NCI-H526 treated with DMSO at 0.1 percent for 48 hours (cell line): ENCODE results near the gene NTNG2.
"Not testable (repeated sequence)": the region's sequence is repeated elsewhere in the genome, so short reads cannot be mapped to it uniquely, and the experiment has no call there.

ENCODE experiments used
- DNase-seq: peaks from one replicate; lab custom pipeline; 2025; lab: John Stamatoyannopoulos, UW

NTNG2 gene

DNA sequence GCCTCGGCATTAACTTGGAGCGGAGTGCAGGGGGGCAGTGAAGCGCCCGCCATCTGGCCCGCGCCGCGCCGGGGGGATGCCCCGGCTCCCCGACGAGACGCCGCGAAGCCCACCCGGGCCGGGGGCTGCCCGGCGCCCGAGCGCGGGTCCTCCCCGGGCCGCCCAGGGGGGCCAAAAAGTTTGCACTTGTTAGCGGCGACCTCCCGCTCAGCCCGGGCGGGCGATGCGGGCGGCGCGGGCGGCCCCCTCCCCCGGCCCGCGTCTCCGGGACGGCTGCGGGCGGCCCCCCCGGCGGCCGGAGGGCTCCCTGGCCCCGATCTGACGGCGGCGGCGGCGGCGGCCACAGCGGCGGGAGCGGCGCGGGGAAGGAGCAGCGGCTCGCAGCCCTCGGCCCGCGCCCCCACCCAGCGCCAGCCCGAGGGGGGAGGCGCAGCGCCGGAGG, at the start of gene NTNG2:
TSS of gene NTNG2 (plus strand) at position 316 of the 442 bp plus-strand sequence. CDS start 4,774 bp downstream, outside the sequence.
- no peak for DNase-seq

- no peak for DNase-seq
Observed at GRCh38 chr9:132114102-132114707, 47.7 kb upstream of the NTNG2 start.

DNA sequence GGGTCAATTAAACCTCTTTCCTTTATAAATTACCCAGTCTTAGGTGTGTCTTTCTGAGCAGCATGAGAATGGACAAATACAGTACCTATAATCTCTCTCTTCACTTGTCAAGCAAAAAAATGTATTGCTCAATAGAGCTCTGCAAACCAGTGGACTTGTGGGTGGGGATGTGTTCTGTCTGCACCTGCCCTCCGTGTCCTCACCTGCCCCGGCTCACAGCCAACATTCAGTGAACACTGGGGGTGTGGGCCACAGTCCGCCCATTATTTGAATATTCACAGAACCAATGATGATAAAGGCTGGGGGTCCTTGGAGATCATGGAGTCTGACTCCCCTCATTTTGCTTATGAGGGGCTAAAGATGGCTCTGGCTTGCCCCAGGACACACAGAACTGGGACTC, 45.3 kb upstream of the NTNG2 start:
- DNase-seq: no peak

DNA sequence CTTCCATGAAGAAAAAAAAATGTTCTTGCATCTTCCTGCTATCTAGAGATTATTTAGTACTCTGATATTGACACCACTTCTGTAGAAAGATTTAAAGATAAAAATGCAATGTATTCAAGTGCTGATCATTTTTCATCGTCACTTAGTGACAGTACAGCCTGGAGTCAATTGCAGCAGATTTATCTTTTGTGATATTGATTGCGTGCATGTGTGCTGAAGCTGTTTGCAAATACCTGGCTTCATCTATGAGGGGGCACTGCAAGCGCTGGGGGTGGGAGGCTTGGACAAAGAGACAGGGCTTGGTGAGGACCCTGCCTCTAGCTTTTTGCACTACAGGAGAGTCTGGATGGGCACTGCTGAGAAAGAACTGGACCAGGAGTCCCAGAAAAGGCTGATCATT, 44.2 kb upstream of the NTNG2 start:
- DNase-seq: no peak

DNA sequence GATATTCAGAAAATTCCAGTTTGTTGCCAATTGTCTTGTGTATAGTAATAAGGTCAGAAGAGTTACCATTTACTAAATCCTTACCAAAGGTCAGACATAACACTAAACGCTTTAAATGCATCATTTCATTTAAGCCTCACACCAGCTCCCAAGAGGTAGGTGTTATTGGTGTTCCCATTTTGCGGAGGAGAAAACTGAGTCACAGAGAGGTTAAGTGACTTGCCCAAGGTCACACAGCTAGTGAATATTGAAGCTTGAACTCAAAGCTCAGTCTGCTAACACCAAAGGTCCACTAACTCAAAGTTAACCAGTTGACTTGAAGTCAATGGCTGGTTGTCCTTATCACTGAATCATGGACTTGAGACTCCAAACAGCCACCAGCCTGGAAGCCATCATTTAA, 40.8 kb upstream of the NTNG2 start:
- no peak for DNase-seq

DNA sequence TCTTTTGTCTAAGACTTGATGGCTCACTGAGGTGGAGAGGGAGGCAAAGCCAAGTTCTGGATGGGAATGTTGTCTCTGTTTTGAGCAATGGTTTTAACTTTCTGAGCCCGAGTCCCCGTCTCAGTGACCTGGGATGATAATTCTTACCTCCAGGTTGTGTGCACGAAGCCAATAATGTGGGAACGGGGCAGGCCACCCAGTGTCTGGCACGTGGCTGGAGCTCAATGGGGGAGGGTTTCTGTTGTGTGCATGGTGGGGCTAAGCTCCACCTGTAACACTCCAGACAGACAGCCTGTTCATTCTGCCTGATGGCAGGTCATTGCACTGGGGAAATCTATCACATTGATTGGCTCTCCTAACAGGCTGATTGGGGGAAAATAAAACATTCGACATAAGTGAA, 37.1 kb upstream of the NTNG2 start:
- DNase-seq: no peak

DNA sequence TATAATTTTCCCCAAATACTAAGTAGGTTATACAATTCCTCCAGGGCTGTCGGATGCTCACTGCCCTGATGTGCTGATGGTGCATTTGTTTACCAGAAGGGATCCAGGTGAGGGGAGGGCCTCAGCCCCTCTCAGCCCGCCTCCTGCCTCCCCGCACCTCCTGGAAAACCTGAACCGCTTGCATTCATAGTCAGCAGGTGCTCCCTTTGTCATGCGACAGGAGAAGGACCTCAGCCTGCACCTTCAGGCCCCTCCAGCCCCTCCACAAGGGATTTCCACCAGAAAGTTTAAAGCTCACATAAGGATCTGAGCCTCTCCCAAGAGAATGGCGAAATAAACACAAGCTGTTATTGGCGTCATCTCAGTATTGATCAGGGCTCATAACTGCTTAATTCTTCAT, 36.5 kb upstream of the NTNG2 start:
- no peak for DNase-seq

DNA sequence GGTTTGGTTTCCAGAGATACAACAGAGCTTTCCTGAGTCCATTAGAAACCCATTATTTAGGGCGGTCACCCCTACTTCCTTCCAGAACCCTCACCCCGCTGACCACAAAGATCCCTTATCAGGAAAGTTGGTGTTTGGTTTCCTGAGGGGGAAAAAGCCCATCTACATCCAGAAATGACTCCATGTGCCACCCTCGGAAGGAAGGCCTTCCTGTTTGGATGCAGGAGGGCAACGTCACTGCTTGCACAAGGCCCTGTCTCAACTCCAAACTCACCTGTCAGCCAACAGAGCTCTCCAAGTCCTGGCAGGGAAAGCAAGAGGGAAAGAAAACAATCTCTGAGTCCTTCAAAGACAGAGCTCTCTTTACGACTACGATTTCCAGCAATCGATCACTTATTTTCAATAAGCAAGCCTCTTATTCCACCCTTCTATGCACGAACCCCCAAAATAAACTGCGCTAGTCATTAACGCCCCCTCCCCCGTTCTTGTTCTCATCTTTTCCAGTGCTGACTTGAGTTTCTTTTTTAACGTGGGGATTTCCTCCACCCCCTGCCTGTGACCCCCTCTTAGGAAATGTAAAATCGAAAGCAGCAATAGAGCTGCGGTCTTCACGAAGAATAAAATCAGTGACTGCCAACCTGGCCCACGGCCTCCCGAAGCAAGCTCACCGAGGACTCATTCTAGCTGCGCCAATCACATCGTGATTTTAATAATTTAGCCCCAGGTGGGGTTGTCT, 35.7 kb upstream of the NTNG2 start:
- DNase-seq: no peak

GRCh38 chr9:132126680-132127236, 35.1 kb upstream of the NTNG2 start:
- DNase-seq: no peak

DNA sequence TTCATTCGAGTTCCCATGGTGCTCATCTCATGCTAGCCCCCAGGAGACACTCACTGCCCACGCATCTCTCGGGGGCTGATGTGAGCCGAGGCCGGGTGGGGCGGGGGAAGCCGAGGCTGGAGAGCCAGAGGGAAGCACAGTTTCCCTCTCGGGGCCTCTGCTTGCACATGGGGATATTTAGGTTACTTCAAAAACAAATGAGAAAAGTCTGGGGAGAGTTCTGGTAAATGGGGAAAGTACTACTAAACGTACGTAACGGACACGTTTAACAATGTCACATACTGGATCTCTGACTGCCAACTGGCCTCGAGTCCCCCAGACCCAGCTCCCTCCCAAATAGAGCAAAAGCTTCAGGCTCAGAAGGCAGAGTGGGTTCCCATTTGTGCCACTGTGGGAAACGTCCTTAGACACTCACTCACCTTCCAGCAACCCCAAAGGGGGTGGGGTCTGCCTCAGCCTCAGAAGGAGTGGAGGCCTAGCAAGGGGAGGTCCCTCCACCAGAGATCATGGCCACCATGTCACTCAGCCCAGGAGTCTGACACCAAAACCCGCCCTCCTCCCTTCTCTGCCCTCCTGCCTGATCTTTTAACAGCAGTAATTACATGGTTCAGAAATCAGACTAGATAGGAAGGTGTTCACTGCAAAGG, 33.8 kb upstream of the NTNG2 start:
- DNase-seq: no peak

DNA sequence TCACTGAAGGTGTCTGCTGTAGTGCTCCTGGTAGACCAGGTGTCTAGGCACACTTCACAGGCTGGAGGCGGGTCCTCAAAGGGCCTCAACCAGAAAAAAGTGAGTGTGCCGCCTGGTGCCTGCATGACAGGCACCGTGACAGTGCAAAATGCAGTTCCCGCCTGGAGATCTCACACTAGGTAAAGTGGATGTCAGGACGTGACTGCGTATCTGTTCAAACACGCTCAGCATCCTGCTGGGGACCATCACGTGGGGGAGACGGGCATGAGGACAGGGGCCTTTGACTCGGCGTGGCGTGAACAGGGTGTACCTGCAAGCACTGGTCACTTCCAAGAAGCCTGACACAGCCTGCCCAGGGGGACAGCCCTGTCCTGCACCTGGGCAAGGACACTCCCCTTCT, 32.3 kb upstream of the NTNG2 start:
- no peak for DNase-seq

- DNase-seq: not testable (repeated sequence)
Observed at GRCh38 chr9:132134085-132134484, 27.8 kb upstream of the NTNG2 start.

GRCh38 chr9:132135456-132135855, 26.4 kb upstream of the NTNG2 start:
- DNase-seq: no peak

- no peak for DNase-seq
Observed at GRCh38 chr9:132136151-132136780, 25.6 kb upstream of the NTNG2 start.

- peak; percentile 2 for DNase-seq
Observed at GRCh38 chr9:132141344-132141947, 20.4 kb upstream of the NTNG2 start.

DNA sequence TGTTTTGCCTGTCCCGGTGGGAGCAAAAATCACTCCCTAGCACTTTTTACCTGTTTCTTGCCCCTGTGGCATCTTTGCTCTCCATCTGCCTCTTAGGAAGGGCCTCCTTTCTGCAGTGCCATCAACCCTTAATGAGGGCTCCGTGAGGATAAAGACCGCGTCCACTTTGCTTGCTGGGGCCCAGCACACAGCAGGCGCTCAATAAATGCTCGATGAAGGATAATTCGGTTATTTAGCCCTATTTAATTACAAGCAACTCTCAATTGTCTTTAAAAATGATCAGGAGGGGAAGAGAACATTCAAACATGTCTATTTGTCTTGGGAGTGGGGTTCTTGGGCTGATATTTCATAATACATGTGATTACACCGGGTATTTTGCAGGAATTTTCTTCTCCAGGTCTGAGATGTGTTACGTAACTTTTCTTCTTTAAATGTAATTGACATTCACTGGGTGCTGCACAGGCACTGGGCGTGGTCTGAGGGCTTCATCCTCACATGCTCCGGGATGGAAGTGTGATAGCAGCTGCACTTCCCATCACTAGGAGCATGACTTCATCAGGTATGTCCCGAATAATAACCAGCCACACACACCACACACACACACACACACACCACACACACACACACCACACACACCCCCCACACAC, 19.8 kb upstream of the NTNG2 start:
- DNase-seq: no peak

- no peak for DNase-seq
Observed at GRCh38 chr9:132142924-132143323, 18.9 kb upstream of the NTNG2 start.

- no peak for DNase-seq
Observed at GRCh38 chr9:132143359-132143758, 18.5 kb upstream of the NTNG2 start.

DNA sequence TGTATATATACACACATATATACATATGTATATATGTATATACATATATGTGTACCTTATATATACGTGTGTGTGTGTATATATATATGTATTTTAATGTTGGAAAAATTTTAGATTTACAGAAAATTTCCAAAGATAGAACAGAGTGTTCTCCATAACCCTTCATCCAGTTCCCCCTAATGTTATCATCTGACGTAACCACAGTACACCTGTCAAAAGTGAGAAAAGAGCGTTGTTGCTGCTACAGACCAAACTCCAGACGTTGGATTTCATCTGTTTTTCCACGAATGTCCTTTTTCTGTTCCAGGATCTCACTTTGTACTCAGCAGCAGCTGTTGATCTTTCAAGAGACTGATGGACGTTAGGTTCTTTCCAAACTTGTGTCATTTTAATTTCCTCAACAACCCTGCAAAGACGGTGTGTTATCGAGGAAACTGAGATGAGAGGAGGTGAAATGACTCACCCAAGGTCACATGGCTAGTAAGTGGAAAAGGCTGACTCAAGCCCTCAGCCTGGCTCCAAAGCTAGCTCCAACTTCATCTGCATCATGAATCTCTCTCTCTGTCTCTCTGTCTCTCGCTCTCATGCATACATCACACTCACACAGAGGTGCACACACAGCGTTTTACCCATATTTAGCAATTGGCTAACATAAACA, 17.0 kb upstream of the NTNG2 start:
- DNase-seq: no peak

GRCh38 chr9:132146039-132146438, 15.8 kb upstream of the NTNG2 start:
- DNase-seq: no peak

DNA sequence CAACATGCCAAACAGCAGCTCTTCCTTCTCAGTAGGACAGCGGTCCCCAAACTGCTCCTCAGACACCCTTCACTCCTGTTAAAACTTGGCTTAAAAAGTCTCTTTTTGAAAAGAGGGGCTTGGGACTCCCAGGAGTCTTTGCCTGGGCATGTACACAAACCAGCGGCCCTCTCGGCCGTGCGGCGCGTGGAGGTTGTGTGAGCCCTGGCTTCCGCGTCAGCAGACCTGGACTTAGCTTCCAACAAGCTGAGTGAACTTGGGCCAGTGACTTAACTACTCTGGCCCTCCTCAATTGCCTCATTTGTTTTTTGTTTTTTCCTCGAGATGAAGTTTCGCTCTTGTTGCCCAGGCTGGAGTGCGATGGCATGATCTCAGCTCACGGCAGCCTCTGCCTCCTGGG, 15.3 kb upstream of the NTNG2 start:
- no peak for DNase-seq
